Stimulated activated CD4-positive, alpha-beta T cell treated with anti-CD3 and anti-CD28 coated beads, Interleukin-15, amount 100 ng/mL, for 48 hours (primary cell): ENCODE measurements around the gene RPIA.

Experiments
- DNase-seq, 2 donors: peaks; one replicate each; pipeline ENCODE4 v3.0.0-alpha.2; 2020; ENCODE audit warnings: low read depth in 2 of 2

RPIA gene

DNA sequence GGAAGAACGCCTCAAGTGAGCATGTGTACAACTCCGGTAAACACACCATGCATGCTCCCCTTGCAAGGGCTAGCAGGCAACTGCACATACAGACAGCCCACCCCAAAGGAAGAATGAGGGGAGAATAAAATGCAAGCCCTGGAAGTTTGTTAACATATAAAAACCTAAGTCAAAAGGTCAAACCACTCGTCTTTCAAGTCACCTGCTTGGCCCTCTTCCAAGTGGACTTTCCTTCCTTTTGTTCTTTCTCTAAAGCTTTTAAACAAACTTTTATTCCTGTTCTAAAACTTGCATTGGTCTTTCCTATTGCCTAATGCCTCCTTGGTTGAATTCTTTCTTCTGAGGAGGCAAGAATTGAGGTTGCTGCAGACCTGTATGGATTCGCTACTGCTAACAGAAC lies 5.2 kb upstream of the RPIA start:
- DNase-seq: no peak

DNA sequence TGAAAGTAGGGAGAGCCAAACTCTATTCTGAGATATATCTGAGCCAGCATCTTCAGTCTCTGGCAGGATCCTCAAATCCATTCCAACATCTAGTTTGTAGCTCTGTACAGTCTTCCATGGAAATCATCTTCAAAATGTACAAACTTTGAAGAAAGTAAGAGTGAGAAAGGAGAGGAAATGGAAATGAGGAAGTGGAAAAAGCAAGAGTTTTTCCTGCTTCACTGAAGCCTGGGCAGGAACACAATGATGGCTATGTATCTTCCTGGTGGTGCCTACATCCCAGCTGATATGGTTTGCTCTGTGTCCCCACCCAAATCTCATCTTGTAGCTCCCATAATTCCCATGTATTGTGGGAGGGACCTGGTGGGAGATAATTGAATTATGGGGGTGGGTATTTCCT lies 4.1 kb upstream of the RPIA start:
- DNase-seq: no peak

DNA sequence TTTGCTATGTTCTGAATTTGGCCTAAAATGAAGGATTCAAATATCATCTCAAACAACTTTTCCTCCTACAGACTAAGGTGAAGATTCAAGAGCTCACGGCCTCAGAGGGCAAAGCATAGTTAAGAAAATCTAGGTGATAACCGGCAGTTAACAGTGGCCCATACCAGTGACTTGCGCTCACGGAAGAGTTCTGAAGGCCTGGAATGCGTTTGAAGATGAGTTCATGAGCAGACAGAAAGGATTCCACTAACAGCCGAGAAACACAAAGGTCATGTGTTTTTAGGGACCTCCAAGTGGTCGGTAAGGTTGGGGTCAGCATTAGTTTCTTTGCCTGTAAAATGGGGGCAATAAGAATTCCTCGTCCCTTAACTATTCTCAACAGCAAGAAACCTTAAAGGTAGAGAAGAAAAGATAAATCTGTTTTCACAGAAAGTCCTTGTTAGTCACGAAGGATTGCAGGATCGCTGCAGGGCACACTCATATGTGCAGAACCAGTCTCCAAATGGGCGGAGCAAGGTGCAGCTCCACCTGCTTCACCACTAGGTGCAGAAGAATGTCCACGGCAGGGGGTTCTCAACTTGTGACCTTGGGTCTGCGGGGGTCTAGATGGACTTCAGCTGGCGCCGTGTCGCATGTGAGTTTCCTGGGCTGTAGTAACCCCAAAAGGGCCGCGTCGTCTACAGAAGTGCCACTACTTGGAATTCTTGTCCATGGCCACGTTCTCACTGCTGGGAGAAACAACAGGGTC lies 708 bp upstream of the RPIA start:
- peak; percentile 45 to 47 for DNase-seq

DNA sequence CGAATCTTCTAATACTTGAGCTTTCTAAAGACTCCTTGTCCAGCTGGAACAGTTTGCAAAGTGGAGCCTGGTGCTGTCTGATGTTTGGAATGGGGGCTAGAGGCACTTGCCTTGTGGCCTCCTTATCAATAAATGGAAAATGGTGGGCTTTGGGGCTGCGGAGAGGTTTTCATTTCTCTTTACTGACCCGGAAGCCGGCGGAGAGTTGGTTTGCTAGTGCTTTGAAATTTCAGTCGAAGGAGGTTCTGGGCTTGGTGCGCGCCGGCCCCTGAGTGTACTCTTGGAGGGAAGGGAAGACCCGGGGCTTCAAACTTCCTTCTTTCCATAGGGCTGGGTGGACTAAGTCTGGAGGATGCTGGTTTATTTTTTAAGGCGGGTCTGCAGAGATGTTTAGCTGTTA lies 714 bp downstream of the RPIA start:
- DNase-seq: no peak

DNA sequence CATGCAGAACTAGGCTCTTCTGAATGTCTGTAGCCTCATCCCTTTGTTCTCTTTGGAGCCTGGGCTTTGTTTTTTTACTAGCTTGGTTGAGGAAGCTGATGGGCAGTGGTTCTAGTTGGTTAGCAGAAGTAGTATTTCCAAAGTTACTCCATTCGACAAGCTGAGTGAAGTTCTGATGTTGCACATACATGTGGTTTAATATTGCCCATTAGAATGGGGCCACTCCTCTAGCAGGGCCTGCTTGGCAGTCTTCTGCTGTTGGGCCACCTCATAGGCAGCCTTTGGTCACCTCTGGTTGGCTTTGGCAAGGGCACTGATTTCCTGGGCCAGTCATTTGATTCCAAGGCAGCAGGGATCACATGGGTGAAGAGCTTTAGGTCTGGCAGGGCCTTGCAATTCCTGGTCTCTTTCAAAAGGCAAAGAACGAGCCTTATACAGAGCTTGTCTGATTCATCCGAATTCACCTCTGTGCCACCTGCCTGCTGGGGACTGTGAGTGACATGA lies 2.5 kb downstream of the RPIA start:
- DNase-seq: no peak

DNA sequence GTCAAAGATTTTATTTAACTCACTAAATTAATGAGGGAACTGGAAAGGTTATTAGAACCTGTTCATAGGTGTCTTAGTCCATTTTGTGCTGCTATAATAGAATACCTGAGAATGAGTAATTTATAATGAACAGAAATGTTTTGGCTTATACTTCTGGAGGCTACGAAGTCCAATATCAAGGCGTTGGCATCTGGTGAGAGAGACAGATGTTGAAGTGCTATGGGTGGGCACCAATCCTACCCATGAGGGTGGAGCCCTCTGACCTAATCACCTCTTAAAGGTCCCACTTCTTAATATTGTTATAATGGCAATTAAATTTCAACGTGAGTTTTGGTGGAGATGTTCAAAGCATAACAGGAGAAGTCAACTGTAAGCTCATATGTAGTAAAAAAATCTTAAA lies 5.1 kb downstream of the RPIA start:
- no peak for DNase-seq

DNA sequence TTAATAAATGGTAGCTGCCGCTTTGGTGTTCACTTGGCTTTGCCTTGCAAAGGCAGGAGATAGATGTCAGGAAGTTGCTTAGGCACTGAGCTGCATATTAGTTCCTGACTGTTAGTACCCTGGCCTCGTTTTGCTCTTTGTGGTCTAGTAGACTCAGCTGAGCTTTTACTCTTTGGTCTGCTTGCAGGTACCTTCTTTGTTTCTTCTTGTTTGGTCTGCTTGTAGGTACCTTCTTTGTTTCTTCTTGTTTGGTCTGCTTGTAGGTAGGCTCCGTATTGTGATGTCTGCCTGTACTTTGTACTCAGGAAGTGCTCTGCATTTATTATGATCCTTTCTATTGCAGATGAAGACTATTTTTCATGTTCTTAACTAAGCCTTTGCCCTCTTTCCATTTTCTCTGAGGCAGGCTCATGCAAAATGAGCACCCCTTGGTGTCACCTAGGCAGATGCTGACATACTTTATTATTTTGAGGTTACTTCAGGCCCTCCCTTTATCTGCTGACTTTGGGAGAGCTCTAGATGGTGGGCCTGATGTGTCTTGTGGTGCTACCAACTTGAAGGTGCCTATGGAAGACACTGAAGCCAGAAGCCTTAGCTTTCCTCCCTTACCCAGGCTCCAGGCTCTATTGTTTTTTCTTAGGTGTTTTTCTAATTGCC lies 6.0 kb downstream of the RPIA start:
- DNase-seq: no peak

DNA sequence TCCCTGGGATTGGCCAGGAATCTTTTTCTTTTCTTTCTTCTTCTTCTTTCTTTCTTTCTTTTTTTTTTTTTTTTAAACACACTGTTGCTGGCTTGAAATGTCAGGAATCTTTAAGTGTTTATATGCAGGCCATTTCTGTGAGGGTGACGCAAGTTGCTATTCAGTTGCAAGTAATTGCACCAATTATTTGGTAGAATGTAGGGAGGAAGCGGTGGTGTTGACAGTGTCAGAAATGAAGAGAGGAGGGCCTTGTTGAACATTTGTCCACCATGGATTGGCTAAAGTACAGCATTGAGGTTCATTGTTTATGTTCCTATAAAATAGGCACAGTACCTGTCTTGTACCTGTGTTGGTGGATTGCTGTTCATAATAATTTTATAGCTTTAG lies 6.5 kb downstream of the RPIA start:
- DNase-seq: no peak

DNA sequence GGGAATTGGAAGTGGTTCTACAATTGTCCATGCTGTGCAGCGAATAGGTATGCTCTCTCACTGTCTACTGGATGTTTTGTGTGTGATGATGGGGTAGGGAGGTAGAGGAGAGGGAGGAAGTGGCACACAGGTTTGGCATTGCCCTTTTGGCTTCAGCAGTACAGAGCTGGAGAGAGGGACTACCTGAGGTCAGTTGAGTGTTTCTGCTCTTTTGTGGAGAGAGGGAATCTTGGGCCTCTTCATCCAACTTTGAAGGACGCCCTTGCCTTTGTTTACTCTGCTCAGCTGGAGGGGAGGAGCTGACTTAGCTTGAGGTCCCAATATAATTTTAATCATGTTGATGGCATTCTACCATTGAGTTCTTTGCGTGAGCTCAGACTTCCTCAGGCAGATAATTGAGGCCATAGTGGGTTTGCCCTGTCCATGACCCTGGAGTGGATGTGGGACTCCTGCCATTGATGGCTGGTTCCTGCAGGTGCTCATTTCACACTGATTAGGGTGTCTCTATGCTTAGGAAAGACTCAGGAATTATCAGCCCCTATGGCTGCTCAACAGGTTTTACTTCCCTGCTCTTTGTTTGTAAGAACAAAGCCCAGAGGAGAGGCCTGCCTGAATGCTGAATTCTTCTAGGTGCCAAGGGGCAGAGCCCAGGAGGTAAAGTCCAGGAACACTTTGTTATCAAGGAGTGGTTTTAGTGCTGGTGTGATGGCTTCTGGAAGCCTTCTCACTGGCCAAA lies 7.2 kb downstream of the RPIA start:
- DNase-seq: no peak

DNA sequence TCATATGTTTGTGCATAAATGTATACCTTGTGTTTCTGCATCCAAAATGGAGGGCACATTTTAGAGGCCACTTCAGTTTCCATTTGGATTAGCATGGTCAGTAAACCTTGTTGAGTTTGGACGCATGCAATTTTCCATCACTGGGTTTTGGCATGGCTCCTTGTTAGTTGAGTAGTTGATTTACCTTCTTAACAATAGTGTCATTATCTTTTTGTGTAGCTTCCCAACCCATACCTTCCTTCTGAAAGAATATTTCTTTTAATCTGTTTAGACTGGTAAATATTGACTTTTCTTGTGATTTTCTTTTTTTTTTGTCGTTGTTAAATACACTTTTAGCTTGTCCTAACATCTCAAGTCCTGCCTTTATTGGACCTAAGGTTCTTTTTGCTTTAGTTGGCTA lies 15.5 kb downstream of the RPIA start:
- DNase-seq: no peak

DNA sequence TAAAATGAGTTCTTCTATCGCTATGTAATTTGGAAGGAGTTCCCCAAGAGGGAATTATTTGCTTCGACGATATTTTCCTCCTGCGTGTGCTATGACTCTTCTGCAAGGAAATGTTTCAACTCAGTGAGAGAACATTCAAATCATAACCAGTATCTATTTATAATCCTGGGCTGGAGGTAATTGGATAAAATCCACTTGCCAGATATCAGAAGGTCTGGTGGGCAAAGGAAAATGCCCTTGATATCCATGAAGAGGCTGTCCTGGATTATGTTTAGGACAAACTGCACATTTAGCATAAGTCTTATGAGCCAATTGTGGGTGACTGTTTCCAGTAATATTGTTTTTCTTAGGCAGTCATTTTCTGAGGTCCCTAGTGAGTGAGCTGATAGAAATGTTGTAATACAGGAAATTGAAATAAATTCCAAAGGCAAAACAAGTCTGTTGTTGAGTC lies 17.7 kb downstream of the RPIA start:
- DNase-seq: no peak

DNA sequence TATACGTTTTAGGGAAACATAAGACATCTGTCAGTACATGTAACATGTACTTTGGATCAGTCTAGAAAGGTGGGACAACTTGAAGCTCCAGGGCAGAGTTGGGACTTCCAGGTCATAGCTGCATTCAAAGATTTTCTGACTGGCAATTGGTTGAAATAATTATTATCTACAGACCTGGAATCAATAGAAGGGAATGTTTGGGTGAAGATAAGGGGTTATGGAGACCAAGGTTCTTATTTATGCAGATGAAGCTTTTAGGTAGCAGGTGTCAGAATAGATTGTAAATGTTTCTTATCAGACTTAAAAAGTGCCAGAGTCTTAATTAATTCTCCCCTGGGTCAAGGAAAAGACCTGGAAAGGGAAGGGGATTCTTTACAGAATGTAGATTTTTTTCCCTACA lies 19.8 kb downstream of the RPIA start:
- DNase-seq: no peak

DNA sequence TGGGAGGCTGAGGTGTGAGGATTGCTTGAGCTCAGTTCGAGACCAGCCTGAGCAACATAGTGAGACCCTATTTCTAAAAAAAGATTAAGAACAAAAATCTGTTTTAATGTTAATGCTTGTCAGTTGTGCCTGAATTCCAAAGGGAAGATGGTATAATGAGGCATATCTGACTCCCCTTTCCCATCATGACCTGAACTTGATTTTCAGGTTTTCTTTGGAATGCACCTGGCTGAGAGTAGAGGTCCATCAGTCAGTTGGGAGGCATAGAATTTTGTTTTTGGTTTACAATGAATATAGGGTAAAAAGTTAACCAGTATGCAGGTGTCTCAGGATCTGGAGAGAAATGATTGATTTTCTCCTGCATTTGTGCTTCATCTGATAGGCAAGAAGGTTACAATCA lies 20.4 kb downstream of the RPIA start:
- DNase-seq: no peak

DNA sequence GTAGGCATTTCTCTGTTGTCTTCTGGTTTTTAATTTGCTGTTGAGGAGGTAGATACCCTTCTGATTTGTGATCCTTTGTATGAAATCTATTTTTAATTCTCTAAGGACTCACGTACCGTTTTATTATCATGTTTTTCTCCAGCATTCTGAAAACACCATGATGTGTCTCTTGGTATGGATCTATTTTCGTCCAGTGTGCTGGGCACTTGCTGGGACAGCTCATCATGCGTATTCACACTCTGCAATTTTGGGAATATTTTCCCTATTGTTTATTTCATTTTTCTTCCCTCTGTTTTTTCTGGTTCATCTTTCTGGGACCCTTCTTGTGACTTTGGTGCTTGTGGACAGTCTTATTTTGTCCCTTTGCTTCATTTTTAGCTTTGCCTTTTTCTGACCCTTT lies 21.9 kb downstream of the RPIA start:
- DNase-seq: no peak

DNA sequence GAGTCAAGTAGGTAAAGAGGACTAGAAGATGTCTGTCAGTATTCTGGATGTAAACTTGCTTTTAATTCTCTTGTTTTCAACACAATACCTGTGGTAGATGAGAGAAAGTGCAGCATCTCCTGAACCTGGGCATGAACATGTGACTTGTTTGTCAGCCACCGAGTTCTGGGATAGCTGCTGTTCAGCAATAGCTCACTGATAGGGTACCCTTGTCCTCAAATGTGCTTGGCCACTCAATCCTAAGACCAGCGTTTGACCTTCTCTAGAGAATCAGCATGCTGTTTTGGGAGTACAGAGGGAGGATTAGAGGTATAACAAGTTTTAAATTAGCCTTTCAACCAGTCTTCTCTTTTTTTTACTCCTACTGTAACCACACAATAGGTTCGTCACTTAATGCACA lies 23.2 kb downstream of the RPIA start:
- no peak for DNase-seq

DNA sequence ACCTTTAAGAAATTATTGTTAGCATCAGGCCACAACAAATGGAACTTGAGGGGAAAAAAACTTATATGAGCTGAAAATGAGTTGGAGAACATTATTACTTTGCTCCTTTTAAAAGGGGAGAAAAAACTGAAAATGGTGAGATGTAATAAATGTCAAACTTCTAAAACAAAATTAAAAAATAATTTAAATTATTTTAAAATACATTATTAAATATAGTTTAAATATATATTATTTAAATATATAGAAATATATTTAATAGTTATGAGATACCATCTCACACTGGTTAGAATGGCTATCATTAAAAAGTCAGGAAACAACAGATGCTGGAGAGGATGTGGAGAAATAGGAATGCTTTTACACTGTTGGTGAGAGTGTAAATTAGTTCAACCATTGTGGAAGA lies 28.9 kb downstream of the RPIA start:
- no peak for DNase-seq

DNA sequence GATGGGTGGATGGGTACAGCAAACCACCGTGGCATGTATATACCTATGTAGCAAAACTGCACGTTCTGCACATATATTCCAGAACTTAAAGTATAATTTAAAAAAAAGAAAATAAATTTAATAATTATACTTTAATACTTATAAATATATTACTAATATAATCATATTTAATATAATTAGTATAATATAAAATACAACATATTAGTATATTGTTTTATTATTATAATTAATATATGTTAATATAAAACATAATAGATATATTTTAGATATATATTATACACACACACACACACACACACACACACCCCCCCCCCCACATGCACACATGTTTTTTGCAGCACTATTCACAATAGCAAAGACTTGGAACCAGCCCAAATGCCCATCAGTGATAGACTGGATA lies 29.8 kb downstream of the RPIA start:
- no peak for DNase-seq

DNA sequence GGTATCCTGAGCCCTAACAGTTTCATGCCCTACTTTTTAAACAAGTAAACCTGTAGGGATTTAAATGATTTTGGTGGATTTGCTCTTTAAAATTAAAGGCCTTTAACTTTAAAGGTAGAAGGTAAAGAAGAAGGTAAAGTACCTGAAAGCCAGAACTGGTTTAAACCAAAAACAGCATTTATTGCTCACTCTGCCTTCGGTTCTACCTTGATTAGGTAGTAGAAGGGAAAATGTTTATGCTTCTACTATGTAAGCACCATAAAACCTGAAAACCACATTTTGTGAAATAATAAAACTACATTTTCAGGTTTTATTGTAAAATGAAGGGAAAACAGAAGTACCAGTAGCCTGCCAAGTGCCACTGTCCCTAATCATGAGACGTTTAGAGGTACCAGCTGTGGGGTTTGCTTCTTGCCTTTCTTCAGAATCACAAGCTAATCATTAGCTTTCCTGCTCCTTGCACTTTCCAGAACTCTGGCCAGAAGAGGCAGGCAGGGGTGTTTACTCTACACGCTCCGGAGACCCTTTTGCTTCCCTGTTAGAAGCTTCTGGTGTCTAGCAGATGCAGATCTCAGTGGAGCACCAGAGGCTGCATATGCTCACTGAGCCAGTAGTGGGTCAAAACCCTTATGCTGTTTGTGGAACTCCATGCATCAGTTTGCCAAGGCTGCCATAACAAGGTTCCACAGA lies 33.3 kb downstream of the RPIA start:
- DNase-seq: no peak

DNA sequence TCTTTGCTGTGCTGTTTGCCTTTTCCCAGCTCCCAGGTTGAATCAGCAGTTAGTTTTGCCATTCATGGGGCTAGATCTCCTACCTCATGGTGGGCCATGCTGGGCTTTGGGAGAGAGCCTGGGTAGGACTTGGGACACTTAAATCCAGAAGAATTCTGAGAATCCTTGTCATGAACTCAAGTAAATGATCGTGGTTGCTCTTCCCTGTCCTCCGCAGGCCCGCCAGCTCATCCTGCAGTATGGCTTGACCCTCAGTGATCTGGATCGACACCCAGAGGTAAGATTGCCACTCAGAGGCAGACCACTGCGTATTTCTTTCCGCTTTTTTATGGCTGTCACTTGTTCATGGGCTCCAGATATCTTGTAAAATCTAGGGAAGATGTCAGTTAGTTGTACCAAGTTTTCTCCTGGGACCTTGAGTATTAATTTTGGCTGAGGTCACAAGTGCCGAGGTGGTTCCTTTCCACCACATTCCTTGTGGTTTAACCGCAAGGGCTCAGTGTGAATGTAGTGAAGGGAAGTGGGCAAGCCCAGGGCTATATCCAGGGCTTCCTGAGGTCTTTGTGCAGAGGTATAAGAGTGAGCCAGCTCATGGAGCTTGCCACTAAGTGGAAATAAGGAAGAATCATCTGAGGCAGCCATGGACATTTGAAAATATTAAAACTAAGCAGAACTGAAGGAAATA lies 37.7 kb downstream of the RPIA start:
- DNase-seq: no peak

DNA sequence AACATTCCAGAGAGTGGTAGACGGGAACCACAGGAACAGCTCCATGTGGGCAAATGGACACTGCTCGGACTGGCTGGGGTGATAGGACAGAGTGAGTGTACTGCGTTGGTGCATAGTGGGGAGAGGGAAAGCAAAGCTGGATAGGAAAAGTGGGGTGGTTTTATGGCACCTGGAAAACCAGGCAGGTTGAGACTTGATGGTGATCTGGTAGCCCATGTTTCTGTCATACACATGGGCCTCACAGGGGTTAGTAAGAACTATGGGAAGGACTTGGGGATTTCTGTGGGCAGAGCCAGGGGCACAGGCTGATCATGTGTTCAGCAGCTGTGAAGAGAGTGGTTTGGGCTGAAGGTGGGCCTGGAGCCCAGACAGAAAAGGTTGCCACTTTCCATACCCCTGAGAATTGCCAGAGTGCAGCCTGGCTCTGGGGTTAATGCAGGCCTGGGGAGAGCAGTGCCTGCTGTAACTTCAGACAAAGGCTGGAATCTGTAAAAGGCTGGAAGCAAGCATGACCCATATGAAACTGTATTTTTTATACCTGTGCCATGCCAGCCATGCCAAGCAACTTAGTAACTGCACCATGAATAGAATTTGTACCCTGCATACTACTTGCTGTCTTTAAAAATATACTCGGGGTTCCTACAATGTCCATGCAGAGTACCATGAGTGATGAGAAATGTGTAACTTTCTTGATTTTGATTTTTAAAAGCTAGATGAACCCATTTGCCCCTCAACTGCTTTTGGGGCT lies 41.9 kb downstream of the RPIA start:
- DNase-seq: no peak

DNA sequence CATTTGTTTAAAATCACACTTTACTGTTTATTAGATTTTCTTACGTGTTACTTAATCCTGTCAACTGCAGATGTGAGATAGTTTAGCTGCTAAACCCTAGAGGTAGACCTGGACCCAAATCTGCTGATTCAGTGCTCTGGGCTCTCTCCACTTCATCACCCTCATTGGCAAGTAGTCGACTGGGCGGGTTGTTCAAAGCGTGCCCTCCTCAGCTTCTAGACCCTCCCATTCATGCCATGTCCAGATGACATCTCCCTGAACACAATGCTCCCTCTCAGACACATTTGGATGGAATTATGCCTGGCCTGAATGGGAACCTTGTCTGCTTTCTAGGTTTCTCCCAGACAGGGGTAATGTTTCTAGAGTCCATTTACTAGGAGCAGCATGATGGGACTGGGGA lies 43.7 kb downstream of the RPIA start:
- DNase-seq: no peak
